Measurements from ENCODE around the gene WASHC2A.
"Not testable (repeated sequence)": the region's sequence is repeated elsewhere in the genome, so short reads cannot be mapped to it uniquely, and the experiment has no call there.

WASHC2A gene

DNA sequence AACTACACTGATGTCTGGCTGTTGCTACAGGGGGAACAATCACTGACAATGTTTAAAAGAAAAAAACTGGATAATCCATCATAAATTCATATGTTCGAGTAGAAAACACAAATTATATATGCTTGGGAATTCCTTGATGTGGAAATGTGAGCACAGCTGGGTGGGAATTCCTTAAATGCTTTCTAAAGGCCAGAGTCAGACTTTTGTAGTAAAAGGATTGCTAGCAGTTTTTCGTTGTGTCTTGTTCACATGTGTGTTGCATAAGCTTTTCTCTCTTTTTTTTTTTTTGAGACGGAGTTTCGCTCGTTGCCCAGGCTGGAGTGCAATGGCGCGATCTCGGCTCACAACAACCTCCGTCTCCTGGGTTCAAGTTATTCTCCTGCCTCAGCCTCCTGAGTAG is 21.3 kb upstream of the WASHC2A start:
- H3K4me1 ChIP-seq (ENCODE audit: control insufficient read depth in 2 of 2, insufficient read depth in 2 of 2, low read length in 2 of 2); H3K27me3 ChIP-seq (ENCODE audit: control insufficient read depth in 2 of 2, insufficient read depth in 2 of 2, low read length in 2 of 2); H3K27ac ChIP-seq (ENCODE audit: low read depth in 2 of 2, low read length in 2 of 2); H3K4me3 ChIP-seq (ENCODE audit: low read length in 2 of 2); H3K9ac ChIP-seq (ENCODE audit: low read depth in 1 of 2, low read length in 2 of 2); H3K9me3 ChIP-seq (ENCODE audit: control insufficient read depth in 2 of 2, low read length in 2 of 2); H3K36me3 ChIP-seq (ENCODE audit: control insufficient read depth in 2 of 2, insufficient read depth in 2 of 2, low read length in 2 of 2): not testable (repeated sequence)

DNA sequence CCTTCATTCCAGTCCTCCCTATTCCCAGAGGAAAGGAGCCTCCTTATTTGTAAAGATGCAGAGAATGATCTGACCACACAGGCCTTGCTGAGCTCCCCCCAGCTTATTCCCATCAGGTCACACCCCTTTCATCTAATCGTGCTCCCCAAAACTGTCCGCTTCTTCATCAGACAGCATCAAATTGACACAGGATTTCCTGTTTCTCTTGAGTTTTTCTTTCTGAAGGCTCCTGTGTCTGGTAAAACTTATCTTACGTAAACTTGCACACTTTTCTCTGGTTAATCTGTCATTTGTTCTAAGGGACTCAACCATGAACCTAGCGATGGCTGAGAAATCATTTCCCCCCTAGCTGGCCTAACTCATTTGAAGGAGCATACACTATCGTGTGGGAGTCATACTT is 20.2 kb upstream of the WASHC2A start:
- not testable (repeated sequence) for H3K9me3 ChIP-seq (ENCODE audit: control insufficient read depth in 2 of 2, low read length in 2 of 2); H3K9ac ChIP-seq (ENCODE audit: low read depth in 1 of 2, low read length in 2 of 2); H3K36me3 ChIP-seq (ENCODE audit: control insufficient read depth in 2 of 2, insufficient read depth in 2 of 2, low read length in 2 of 2); H3K27me3 ChIP-seq (ENCODE audit: control insufficient read depth in 2 of 2, insufficient read depth in 2 of 2, low read length in 2 of 2); H3K4me1 ChIP-seq (ENCODE audit: control insufficient read depth in 2 of 2, insufficient read depth in 2 of 2, low read length in 2 of 2); H3K4me3 ChIP-seq (ENCODE audit: low read length in 2 of 2); H3K27ac ChIP-seq (ENCODE audit: low read depth in 2 of 2, low read length in 2 of 2)

DNA sequence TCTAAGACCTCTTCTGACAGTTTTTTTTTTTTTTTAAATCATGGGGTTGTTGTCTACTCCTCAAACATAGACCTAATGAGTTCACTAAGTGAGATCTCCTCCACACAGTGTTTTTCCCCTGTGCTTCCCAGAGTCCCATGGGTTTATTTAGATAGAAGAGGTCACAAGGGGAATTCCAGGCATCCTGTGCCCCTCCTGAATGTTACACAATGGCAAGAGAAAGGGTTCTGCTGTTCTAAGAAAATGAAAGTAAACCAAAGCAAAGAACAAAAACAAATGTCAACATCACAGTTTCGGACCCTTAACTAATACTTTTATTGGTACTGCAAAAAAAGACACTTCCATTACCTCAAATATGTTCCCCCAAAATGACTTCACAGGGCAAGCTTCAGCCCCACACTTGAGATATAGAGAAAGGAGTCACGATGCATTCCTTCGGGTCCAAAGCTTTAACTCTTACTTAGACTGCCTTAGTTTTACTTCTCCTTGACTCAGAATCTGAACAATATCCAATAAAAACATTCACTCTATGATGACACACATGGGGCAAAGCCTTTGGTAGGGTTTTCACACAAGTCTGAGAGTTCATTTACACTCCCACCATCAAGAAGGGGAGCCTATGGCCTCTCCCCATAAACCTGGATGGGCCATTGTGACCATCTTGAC is 15.6 kb upstream of the WASHC2A start:
- not testable (repeated sequence) for H3K9me3 ChIP-seq (ENCODE audit: control insufficient read depth in 2 of 2, low read length in 2 of 2); H3K9ac ChIP-seq (ENCODE audit: low read depth in 1 of 2, low read length in 2 of 2); H3K36me3 ChIP-seq (ENCODE audit: control insufficient read depth in 2 of 2, insufficient read depth in 2 of 2, low read length in 2 of 2); H3K27ac ChIP-seq (ENCODE audit: low read depth in 2 of 2, low read length in 2 of 2); H3K4me3 ChIP-seq (ENCODE audit: low read length in 2 of 2); H3K4me1 ChIP-seq (ENCODE audit: control insufficient read depth in 2 of 2, insufficient read depth in 2 of 2, low read length in 2 of 2); H3K27me3 ChIP-seq (ENCODE audit: control insufficient read depth in 2 of 2, insufficient read depth in 2 of 2, low read length in 2 of 2)

DNA sequence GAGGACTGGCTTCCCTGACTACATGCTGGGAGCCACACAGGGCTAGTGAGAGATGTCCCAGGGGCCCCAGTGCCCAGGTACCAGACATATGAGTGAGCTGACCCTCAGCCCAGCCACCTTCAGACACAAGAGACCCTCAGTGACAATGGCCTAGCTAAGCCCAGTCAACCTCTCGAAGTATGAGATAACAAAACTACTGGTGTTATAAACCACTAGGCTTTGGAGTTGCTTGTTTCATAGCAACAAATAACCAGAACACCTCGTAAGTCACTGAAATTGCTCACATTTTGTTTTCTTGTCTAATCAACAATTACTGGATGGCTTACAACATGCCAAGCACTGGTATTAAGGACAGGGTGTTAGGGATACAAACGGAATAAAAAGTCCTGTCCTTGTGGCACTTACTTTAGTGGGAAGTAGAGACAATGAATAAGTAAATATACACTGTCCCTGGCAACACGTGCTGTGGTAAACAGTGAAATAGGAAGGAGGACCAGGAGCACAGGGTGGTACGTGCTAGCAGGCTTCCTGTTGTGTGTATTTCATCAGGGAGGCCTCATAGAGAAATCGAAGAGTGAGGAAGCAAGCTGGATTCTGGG is 14.9 kb upstream of the WASHC2A start:
- H3K9me3 ChIP-seq (ENCODE audit: control insufficient read depth in 2 of 2, low read length in 2 of 2); H3K9ac ChIP-seq (ENCODE audit: low read depth in 1 of 2, low read length in 2 of 2); H3K27ac ChIP-seq (ENCODE audit: low read depth in 2 of 2, low read length in 2 of 2); H3K4me3 ChIP-seq (ENCODE audit: low read length in 2 of 2); H3K27me3 ChIP-seq (ENCODE audit: control insufficient read depth in 2 of 2, insufficient read depth in 2 of 2, low read length in 2 of 2); H3K4me1 ChIP-seq (ENCODE audit: control insufficient read depth in 2 of 2, insufficient read depth in 2 of 2, low read length in 2 of 2); H3K36me3 ChIP-seq (ENCODE audit: control insufficient read depth in 2 of 2, insufficient read depth in 2 of 2, low read length in 2 of 2): not testable (repeated sequence)

DNA sequence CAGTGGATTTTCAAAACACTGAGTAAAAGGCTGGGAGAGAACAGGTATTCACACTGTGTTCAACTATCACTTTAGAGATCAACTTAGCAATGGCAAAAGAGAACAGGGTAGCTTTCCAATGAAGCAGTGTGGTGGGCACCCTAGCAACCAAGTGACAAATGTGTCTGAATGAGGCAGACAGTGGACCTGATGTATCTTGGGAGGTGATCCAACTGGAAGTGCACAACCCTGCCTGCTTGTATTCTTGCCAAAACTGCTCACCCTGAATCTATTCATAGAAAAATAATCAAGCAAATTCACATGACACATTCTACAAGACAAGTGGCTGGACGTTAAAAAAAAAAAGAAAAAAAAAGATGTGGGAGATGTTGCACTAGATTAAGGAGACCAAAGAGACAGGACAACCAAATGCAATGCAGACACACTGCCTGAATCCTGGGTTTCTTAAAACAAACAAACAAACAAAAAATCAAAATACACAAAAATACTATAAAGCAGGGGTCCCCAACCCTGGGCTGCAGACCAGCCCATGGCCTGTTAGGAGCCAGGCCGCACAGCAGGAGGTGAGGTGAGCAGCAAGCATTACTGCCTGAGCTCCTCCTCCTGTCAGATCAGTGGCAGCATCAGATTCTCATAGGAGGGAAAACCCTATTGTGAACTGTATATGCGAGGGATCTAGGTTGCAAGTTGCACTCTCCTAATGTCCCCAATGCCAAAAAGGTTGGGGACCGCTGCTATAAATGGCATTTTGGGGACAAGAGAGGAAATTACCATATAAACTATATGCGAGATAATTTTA is 12.1 kb upstream of the WASHC2A start:
- peaks cover 4 to 11% of the 10 kb centered on the region in 2 donors for H3K4me1 ChIP-seq (ENCODE audit: control insufficient read depth in 2 of 2, insufficient read depth in 2 of 2, low read length in 2 of 2)
- not testable (repeated sequence) for H3K36me3 ChIP-seq (ENCODE audit: control insufficient read depth in 2 of 2, insufficient read depth in 2 of 2, low read length in 2 of 2); H3K27ac ChIP-seq (ENCODE audit: low read depth in 2 of 2, low read length in 2 of 2); H3K9me3 ChIP-seq (ENCODE audit: control insufficient read depth in 2 of 2, low read length in 2 of 2); H3K27me3 ChIP-seq (ENCODE audit: control insufficient read depth in 2 of 2, insufficient read depth in 2 of 2, low read length in 2 of 2); H3K4me3 ChIP-seq (ENCODE audit: low read length in 2 of 2); H3K9ac ChIP-seq (ENCODE audit: low read depth in 1 of 2, low read length in 2 of 2)

DNA sequence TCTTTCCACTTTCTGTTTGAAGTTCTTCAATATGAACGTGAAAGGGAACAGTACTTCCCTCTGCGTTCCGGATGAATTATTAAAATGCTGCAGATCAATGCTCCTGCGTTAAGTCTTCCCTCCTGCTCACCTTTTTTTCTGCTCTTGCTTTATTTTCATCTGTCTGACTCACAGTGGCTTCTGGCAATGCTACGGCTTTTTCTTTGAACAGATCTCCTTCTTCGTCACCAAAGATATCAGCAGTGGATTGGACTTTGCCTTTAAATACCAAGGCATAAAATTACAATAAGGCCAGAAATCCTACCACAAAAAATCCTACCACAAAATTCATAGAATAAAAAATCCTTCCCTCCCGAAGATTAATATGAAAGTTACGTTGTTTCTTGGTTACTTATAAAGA is 11.1 kb upstream of the WASHC2A start:
- H3K4me1 ChIP-seq (ENCODE audit: control insufficient read depth in 2 of 2, insufficient read depth in 2 of 2, low read length in 2 of 2) = peaks cover 4 to 11% of the 10 kb centered on the region in 2 donors
- H3K9me3 ChIP-seq (ENCODE audit: control insufficient read depth in 2 of 2, low read length in 2 of 2); H3K4me3 ChIP-seq (ENCODE audit: low read length in 2 of 2); H3K27ac ChIP-seq (ENCODE audit: low read depth in 2 of 2, low read length in 2 of 2); H3K27me3 ChIP-seq (ENCODE audit: control insufficient read depth in 2 of 2, insufficient read depth in 2 of 2, low read length in 2 of 2); H3K9ac ChIP-seq (ENCODE audit: low read depth in 1 of 2, low read length in 2 of 2); H3K36me3 ChIP-seq (ENCODE audit: control insufficient read depth in 2 of 2, insufficient read depth in 2 of 2, low read length in 2 of 2): not testable (repeated sequence)

DNA sequence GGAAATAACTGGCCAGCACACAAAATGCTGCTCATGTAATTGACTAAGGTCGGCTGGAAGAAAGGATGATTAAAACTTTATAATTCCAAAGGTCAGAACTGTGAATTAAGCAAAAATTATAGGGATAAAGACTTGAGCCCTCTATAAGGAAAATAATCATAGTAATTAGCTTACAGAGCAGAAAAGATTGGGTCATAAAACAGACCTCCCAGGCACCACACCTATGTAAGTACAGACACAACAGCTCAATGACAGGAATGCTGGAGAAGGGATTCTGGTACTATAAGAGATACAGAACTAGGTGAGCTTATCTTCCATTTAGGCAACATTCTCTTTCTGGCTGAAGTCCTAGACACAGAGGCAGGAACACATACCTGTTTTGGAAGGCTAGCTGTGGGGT is 9.0 kb upstream of the WASHC2A start:
- H3K27me3 ChIP-seq (ENCODE audit: control insufficient read depth in 2 of 2, insufficient read depth in 2 of 2, low read length in 2 of 2); H3K36me3 ChIP-seq (ENCODE audit: control insufficient read depth in 2 of 2, insufficient read depth in 2 of 2, low read length in 2 of 2); H3K9me3 ChIP-seq (ENCODE audit: control insufficient read depth in 2 of 2, low read length in 2 of 2); H3K27ac ChIP-seq (ENCODE audit: low read depth in 2 of 2, low read length in 2 of 2); H3K9ac ChIP-seq (ENCODE audit: low read depth in 1 of 2, low read length in 2 of 2); H3K4me3 ChIP-seq (ENCODE audit: low read length in 2 of 2): not testable (repeated sequence)
- H3K4me1 ChIP-seq (ENCODE audit: control insufficient read depth in 2 of 2, insufficient read depth in 2 of 2, low read length in 2 of 2) = peaks cover 4 to 11% of the 10 kb centered on the region in 2 donors

DNA sequence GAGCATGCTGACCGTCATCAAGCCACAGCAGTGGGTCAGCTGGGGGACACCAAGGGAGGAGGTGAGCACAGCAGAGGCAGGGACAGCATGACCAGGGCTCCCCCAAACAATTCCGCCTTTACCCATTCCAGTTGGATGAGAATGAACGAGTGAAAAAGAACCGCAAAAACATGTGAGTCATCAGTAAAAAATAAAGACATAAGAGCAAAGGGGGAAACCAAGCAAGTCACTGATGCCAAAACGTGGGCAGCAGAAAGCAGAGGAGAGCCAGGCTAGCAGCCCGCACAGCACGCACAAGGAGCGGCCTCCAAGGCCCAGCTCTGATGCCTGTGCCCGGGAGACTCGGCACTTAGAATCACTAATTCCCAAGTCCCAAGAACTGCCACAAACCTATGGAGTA is 7.8 kb upstream of the WASHC2A start:
- H3K27me3 ChIP-seq (ENCODE audit: control insufficient read depth in 2 of 2, insufficient read depth in 2 of 2, low read length in 2 of 2); H3K4me3 ChIP-seq (ENCODE audit: low read length in 2 of 2); H3K36me3 ChIP-seq (ENCODE audit: control insufficient read depth in 2 of 2, insufficient read depth in 2 of 2, low read length in 2 of 2); H3K9ac ChIP-seq (ENCODE audit: low read depth in 1 of 2, low read length in 2 of 2); H3K27ac ChIP-seq (ENCODE audit: low read depth in 2 of 2, low read length in 2 of 2); H3K9me3 ChIP-seq (ENCODE audit: control insufficient read depth in 2 of 2, low read length in 2 of 2): not testable (repeated sequence)
- H3K4me1 ChIP-seq (ENCODE audit: control insufficient read depth in 2 of 2, insufficient read depth in 2 of 2, low read length in 2 of 2) = peaks cover 4 to 11% of the 10 kb centered on the region in 2 donors

DNA sequence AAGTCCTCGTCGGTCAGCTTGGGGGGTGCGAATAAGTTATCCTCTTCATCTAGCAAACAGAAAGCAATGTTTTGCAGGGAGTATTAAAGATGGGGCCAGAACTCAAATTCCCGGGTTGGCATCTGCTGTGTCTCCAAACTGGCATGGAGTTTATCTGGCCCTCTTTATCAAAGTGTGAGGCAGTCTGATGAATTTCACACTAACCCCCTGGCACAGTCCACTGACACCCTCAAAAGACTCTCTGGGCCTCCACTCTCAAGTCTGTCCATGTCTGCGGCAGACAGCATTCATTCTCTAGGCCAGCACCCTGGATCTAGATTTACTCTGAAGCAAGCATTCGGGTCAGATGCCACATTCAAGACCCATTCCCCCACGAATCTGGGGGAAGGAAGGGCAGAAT is 6.2 kb upstream of the WASHC2A start:
- H3K9ac ChIP-seq (ENCODE audit: low read depth in 1 of 2, low read length in 2 of 2); H3K27me3 ChIP-seq (ENCODE audit: control insufficient read depth in 2 of 2, insufficient read depth in 2 of 2, low read length in 2 of 2); H3K4me3 ChIP-seq (ENCODE audit: low read length in 2 of 2); H3K36me3 ChIP-seq (ENCODE audit: control insufficient read depth in 2 of 2, insufficient read depth in 2 of 2, low read length in 2 of 2); H3K9me3 ChIP-seq (ENCODE audit: control insufficient read depth in 2 of 2, low read length in 2 of 2); H3K27ac ChIP-seq (ENCODE audit: low read depth in 2 of 2, low read length in 2 of 2): not testable (repeated sequence)
- H3K4me1 ChIP-seq (ENCODE audit: control insufficient read depth in 2 of 2, insufficient read depth in 2 of 2, low read length in 2 of 2) = peaks cover 4 to 11% of the 10 kb centered on the region in 2 donors

DNA sequence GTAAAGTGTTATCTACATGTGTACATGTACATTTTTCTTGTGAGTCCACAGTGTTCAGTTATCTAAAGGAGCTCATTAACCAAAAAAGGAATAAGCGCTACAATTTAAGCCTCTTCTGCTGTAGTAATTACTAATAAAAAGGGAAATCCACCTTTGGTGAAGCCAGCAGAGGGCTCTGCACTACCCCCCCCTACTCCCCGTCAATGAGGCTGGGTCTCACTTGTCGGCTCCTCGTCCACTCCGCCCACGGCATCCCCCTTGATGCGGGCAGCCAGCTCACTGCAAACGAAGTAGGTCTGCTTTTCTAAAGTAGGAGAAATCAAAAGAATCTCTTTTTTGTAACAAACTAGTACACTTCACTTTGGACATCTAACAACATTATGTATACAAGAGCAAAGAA is 4.7 kb upstream of the WASHC2A start:
- peaks cover 0 to 6% of the 10 kb centered on the region in 2 donors for H3K4me1 ChIP-seq (ENCODE audit: control insufficient read depth in 2 of 2, insufficient read depth in 2 of 2, low read length in 2 of 2)
- H3K9ac ChIP-seq (ENCODE audit: low read depth in 1 of 2, low read length in 2 of 2) = no peak overlapping the region
- no peaks in the 10 kb centered on the region for H3K36me3 ChIP-seq (ENCODE audit: control insufficient read depth in 2 of 2, insufficient read depth in 2 of 2, low read length in 2 of 2)
- H3K27me3 ChIP-seq (ENCODE audit: control insufficient read depth in 2 of 2, insufficient read depth in 2 of 2, low read length in 2 of 2) = no peaks in the 10 kb centered on the region
- no peak overlapping the region for H3K27ac ChIP-seq (ENCODE audit: low read depth in 2 of 2, low read length in 2 of 2)
- H3K9me3 ChIP-seq (ENCODE audit: control insufficient read depth in 2 of 2, low read length in 2 of 2) = no peaks in the 10 kb centered on the region
- H3K4me3 ChIP-seq (ENCODE audit: low read length in 2 of 2) = no peak overlapping the region
